ENCODE measurements around the gene CACNB4. TPM values are rescaled to one million over a fixed set of nuclear protein-coding genes. Genes with fewer than 3 reads are reported as not detected.

Gene CACNB4
- total and polyA plus RNA-seq, 10 of the 15 experiments (the other 5 are each of a cell fraction or from before 2014, with no cell fraction given) = 2.0 to 21.6 (median 9.3) TPM

DNA sequence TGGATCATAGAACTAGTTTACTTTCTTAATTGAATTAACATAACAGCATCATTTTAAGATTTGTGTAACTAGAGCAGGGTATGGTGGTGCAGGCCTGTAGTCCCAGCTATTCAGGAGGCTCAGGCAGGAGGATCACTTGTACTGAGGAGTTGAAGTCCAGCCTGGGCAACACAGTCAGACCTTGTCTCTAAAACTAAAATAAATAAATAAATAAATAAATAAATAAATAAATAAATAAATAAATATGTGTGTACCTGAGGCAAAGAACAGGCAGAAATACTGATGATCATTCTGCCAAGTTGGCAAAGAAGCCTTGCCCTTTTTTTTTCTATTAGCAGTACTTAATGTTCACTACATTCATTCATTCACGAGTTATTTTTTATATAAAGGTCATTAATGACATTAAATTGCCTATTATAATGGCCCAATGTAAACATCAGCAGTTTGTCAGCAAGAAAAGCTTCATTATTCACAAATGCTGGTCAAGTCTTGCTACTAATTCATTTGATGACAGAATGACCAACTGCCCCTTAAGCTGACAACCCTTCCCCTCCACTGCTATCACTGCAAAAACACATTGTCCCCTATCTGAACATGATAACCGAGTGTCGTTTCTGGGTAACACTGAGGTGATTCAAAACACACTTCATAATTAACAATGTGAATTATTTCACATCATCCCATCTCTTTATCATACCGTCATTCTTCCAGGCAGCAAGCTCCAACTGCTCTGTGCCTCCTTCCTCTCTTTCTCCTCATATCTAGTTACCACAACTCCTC, 309.6 kb downstream of the CACNB4 start:
- in situ Hi-C loops (cut with MboI) = no loop called here
- SMC1A ChIA-PET (ENCODE audit: uncharacterized antibody, unreplicated experiment) = interaction anchor here (0.7 to 1.9 kb wide), 3 partner anchors 12 to 39 kb away, joined by 3 to 6 read pairs (median 3); partner anchors contain the start of gene ARL5A
- no peak for FAIRE-seq

GRCh38 chr2:151786483-151786882, 312.4 kb downstream of the CACNB4 start:
- no peaks in the 10 kb centered on the region for H3K9me3 ChIP-seq (replicated peaks; ENCODE audit: control insufficient read depth, insufficient read depth, low read length)
- ChIA-PET CTCF (no interaction called here), SMC1A (ENCODE audit: uncharacterized antibody, unreplicated experiment) (interaction anchor here (0.9 to 1.8 kb wide), 4 partner anchors 13 to 69 kb away, joined by 3 to 5 read pairs (median 4); no protein-coding TSS in a partner anchor), RAD21 (ENCODE audit: unreplicated experiment) (no interaction called here), POLR2A (no interaction called here)
- in situ Hi-C loops (cut with MboI) (no loop called here), intact Hi-C loops (cut with micrococcal nuclease; ENCODE audit: unreplicated experiment) (no loop called here)
- H3K27me3 ChIP-seq (replicated peaks in 1 of 2; ENCODE audit: control insufficient read depth in 2 of 2, insufficient read depth in 2 of 2, low read length in 1 of 2) = no peaks in the 10 kb centered on the region
- no TSS peak for BruUV-seq (replicated peaks)
- no peaks in the 10 kb centered on the region for H3K79me2 ChIP-seq (ENCODE audit: control insufficient read depth, insufficient read depth, low read length)
- ATAC-seq (no peak), FAIRE-seq (no peak), DNase-seq (ENCODE audit: low read depth, low spot score) (no peak)
- H3K36me3 ChIP-seq (ENCODE audit: control insufficient read depth in 2 of 2, insufficient read depth in 2 of 2, low read length in 1 of 2) = peaks cover 0 to 7% of the 10 kb centered on the region in 2 experiments; a peak in 3 of 4 replicates
- 50% methylated on average over 1 of the region's 1 CpG for WGBS (ENCODE audit: insufficient coverage, insufficient replicate concordance, low lambda C conversion rate, missing lambda C conversion rate)
- H3K27ac ChIP-seq (ENCODE audit: control insufficient read depth, insufficient read depth) = no peak overlapping the region
- H3K9ac ChIP-seq (ENCODE audit: control insufficient read depth, insufficient read depth, low read length) = no peak overlapping the region
- H3K4me2 ChIP-seq (ENCODE audit: control insufficient read depth, insufficient read depth) = no peak overlapping the region
- no peaks in the 10 kb centered on the region for H3K4me1 ChIP-seq (ENCODE audit: control insufficient read depth, insufficient read depth, low read length)
- no peak overlapping the region for H3K4me3 ChIP-seq
- no peak overlapping the region for H2AFZ ChIP-seq (ENCODE audit: control insufficient read depth, low read depth, low read length)
- no peaks in the 10 kb centered on the region for H4K20me1 ChIP-seq (ENCODE audit: control insufficient read depth, insufficient read depth)
- no peak for TF ChIP-seq ZBTB33 (IDR thresholded peaks at IDR 0.05)
- TF ChIP-seq LARP7 (IDR thresholded peaks at IDR 0.05) = no peak
- no peak for TF ChIP-seq BCL11A (IDR thresholded peaks at IDR 0.05; ENCODE audit: low read depth, low read length)
- no peak for TF ChIP-seq ELK1 (IDR thresholded peaks at IDR 0.05; ENCODE audit: low read depth, low read length)
- TF ChIP-seq, protein P1, sequence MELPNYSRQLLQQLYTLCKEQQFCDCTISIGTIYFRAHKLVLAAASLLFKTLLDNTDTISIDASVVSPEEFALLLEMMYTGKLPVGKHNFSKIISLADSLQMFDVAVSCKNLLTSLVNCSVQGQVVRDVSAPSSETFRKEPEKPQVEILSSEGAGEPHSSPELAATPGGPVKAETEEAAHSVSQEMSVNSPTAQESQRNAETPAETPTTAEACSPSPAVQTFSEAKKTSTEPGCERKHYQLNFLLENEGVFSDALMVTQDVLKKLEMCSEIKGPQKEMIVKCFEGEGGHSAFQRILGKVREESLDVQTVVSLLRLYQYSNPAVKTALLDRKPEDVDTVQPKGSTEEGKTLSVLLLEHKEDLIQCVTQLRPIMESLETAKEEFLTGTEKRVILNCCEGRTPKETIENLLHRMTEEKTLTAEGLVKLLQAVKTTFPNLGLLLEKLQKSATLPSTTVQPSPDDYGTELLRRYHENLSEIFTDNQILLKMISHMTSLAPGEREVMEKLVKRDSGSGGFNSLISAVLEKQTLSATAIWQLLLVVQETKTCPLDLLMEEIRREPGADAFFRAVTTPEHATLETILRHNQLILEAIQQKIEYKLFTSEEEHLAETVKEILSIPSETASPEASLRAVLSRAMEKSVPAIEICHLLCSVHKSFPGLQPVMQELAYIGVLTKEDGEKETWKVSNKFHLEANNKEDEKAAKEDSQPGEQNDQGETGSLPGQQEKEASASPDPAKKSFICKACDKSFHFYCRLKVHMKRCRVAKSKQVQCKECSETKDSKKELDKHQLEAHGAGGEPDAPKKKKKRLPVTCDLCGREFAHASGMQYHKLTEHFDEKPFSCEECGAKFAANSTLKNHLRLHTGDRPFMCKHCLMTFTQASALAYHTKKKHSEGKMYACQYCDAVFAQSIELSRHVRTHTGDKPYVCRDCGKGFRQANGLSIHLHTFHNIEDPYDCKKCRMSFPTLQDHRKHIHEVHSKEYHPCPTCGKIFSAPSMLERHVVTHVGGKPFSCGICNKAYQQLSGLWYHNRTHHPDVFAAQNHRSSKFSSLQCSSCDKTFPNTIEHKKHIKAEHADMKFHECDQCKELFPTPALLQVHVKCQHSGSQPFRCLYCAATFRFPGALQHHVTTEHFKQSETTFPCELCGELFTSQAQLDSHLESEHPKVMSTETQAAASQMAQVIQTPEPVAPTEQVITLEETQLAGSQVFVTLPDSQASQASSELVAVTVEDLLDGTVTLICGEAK (IDR thresholded peaks at IDR 0.05; ENCODE audit: borderline replicate concordance) = no peak
- no peak for TF ChIP-seq TAF1 (IDR thresholded peaks at IDR 0.05; ENCODE audit: borderline replicate concordance, low read depth, low read length)

More for the DNA sequence above, 309.6 kb downstream of the CACNB4 start:
- ATAC-seq (no peak), DNase-seq (ENCODE audit: low read depth, low spot score) (no peak)
- no TSS peak for BruUV-seq (replicated peaks)
- no peaks in the 10 kb centered on the region for H3K79me2 ChIP-seq (ENCODE audit: control insufficient read depth, insufficient read depth, low read length)
- H3K27me3 ChIP-seq (replicated peaks in 1 of 2; ENCODE audit: control insufficient read depth in 2 of 2, insufficient read depth in 2 of 2, low read length in 1 of 2) = no peaks in the 10 kb centered on the region
- no peak overlapping the region for H2AFZ ChIP-seq (ENCODE audit: control insufficient read depth, low read depth, low read length)
- no peak overlapping the region for H3K4me3 ChIP-seq
- POLR2A ChIA-PET = no interaction called here
- H3K36me3 ChIP-seq (ENCODE audit: control insufficient read depth in 2 of 2, insufficient read depth in 2 of 2, low read length in 1 of 2) = peaks cover 0 to 7% of the 10 kb centered on the region in 2 experiments; a peak in 3 of 4 replicates
- no peak overlapping the region for H3K9ac ChIP-seq (ENCODE audit: control insufficient read depth, insufficient read depth, low read length)
- intact Hi-C loops (cut with micrococcal nuclease; ENCODE audit: unreplicated experiment) = no loop called here
- TF ChIP-seq SMAD5 (IDR thresholded peaks at IDR 0.05; ENCODE audit: low read depth) = no peak
- TF ChIP-seq MEF2B (IDR thresholded peaks at IDR 0.05; ENCODE audit: partially characterized antibody, poor library complexity, severe bottlenecking) = no peak
- no peak for TF ChIP-seq RBBP5 (conservative IDR thresholded peaks at IDR 0.05)
- no peak for TF ChIP-seq NFYB (IDR thresholded peaks at IDR 0.05; ENCODE audit: insufficient read depth, low read depth, low read length)
- TF ChIP-seq POLR2AphosphoS5 (IDR thresholded peaks at IDR 0.05; ENCODE audit: low read length) = no peak
- no peak for TF ChIP-seq ZNF384 (IDR thresholded peaks at IDR 0.05; ENCODE audit: borderline replicate concordance, low read depth, low read length)
- TF ChIP-seq BCL11A (IDR thresholded peaks at IDR 0.05; ENCODE audit: low read depth, low read length) = no peak
- no peaks in the 10 kb centered on the region for H4K20me1 ChIP-seq (ENCODE audit: control insufficient read depth, insufficient read depth)
- RAD21 ChIA-PET (ENCODE audit: unreplicated experiment) = no interaction called here
- CTCF ChIA-PET = interaction anchor here (1.3 kb wide), 1 partner anchor 17 kb away, joined by 4 read pairs; no protein-coding TSS in a partner anchor
- no peaks in the 10 kb centered on the region for H3K4me1 ChIP-seq (ENCODE audit: control insufficient read depth, insufficient read depth, low read length)
- H3K9me3 ChIP-seq (replicated peaks; ENCODE audit: control insufficient read depth, insufficient read depth, low read length) = no peaks in the 10 kb centered on the region; the same call in 2 of the 3 replicates
- no peak overlapping the region for H3K4me2 ChIP-seq (ENCODE audit: control insufficient read depth, insufficient read depth)
- H3K27ac ChIP-seq (ENCODE audit: control insufficient read depth, insufficient read depth) = no peak overlapping the region
- 99% methylated on average over 4 of the region's 4 CpGs for whole genome bisulfite sequencing (ENCODE audit: insufficient coverage, insufficient replicate concordance, low lambda C conversion rate, missing lambda C conversion rate)
